SK-N-SH (cell line): Measurements from ENCODE around the gene ENPEP. TPM values are rescaled to one million over a fixed set of nuclear protein-coding genes. Genes with fewer than 3 reads are reported as not detected.
"Not testable (repeated sequence)": the region's sequence is repeated elsewhere in the genome, so short reads cannot be mapped to it uniquely, and the experiment has no call there.

Experiments
- CTCF ChIA-PET: fragments of 300-600, 350-600 bp; formaldehyde crosslinking; extraction: SDS; loops from one replicate; lab custom pipeline; 2021; lab: Yijun Ruan, JAX
- POLR2A ChIA-PET: fragments of 350-600 bp; sonication (Branson Sonifier 250); formaldehyde crosslinking; extraction: SDS; loops from one replicate; lab custom pipeline; 2020; ENCODE audit warnings: antibody characterized with exemption, inconsistent platforms; lab: Yijun Ruan, JAX
- DNase-seq: peaks from one replicate; pipeline ENCODE4 v3.0.0; 2012
- H2AFZ ChIP-seq: fragments of 200-600 bp; sonication (generic); 2 replicates; pipeline ENCODE4 v1.8.1; 2016; ENCODE audit warnings: antibody characterized with exemption, mild to moderate bottlenecking, low read depth
- H3F3A ChIP-seq: fragments of 200-600 bp; sonication (generic); replicated peaks from 2 replicates; pipeline ENCODE3; 2016; ENCODE audit warnings: antibody characterized with exemption, mild to moderate bottlenecking; ENCODE audit not compliant: insufficient read depth
- H3K27ac ChIP-seq, 2 experiments: fragments of 200-500 bp in 1 of 2; fragments of 200-600 bp in 1 of 2; sonication (Bioruptor generic) in 1 of 2; sonication (generic), shearing (Covaris generic) in 1 of 2; 2 replicates each; pipeline versions ENCODE4 v1.5.1 to v1.6.1; 2014 to 2016; ENCODE audit warnings: low read depth in 2 of 2, inconsistent platforms in 1 of 2, low read length in 1 of 2, mild to moderate bottlenecking in 1 of 2, mixed read lengths in 1 of 2
- H3K27me3 ChIP-seq: fragments of 200-600 bp; sonication (generic), shearing (Covaris generic); 2 replicates; pipeline ENCODE4 v1.6.1; 2016; ENCODE audit warnings: mixed run types; ENCODE audit not compliant: insufficient read depth
- H3K36me3 ChIP-seq, 2 experiments: fragments of 200-500 bp in 1 of 2; fragments of 200-600 bp in 1 of 2; sonication (Bioruptor generic) in 1 of 2; sonication (generic) in 1 of 2; replicated peaks in 1 of 2; 2 replicates each; pipeline versions ENCODE3 to v1.5.1; 2014 to 2016; ENCODE audit warnings: low read length in 1 of 2, mild to moderate bottlenecking in 1 of 2; ENCODE audit not compliant: insufficient read depth in 2 of 2, control insufficient read depth in 1 of 2
- H3K4me1 ChIP-seq, 2 experiments: fragments of 200-500 bp in 1 of 2; fragments of 200-600 bp in 1 of 2; sonication (Bioruptor generic) in 1 of 2; sonication (generic), shearing (Covaris generic) in 1 of 2; 2 replicates each; pipeline versions ENCODE4 v1.5.1 to v1.6.1; 2014 to 2016; ENCODE audit warnings: low read depth in 1 of 2, low read length in 1 of 2, mixed run types in 1 of 2; ENCODE audit not compliant: insufficient read depth in 2 of 2, control insufficient read depth in 1 of 2
- H3K4me2 ChIP-seq: fragments of 200-600 bp; sonication (generic), shearing (Covaris generic); 2 replicates; pipeline ENCODE4 v1.6.1; 2017; ENCODE audit warnings: mixed run types
- H3K4me3 ChIP-seq, 2 experiments: fragments of 200-500 bp in 1 of 2; fragments of 200-600 bp in 1 of 2; sonication (Bioruptor generic) in 1 of 2; sonication (generic), shearing (Covaris generic) in 1 of 2; 2 replicates each; pipeline versions ENCODE4 v1.5.1 to v1.8.1; 2014 to 2016; ENCODE audit warnings: low read depth in 2 of 2, inconsistent platforms in 1 of 2, low read length in 1 of 2, mild to moderate bottlenecking in 1 of 2, mixed read lengths in 1 of 2, moderate library complexity in 1 of 2
- H3K79me2 ChIP-seq: fragments of 200-600 bp; sonication (generic); 2 replicates; pipeline ENCODE4 v1.8.1; 2017; ENCODE audit warnings: mild to moderate bottlenecking; ENCODE audit not compliant: insufficient read depth
- H3K9ac ChIP-seq: fragments of 200-600 bp; sonication (generic); 2 replicates; pipeline ENCODE4 v1.6.1; 2017; ENCODE audit warnings: mixed run types
- H3K9me2 ChIP-seq: fragments of 200-600 bp; sonication (generic); 2 replicates; pipeline ENCODE4 v1.6.1; 2017; ENCODE audit warnings: mixed run types
- H3K9me3 ChIP-seq: fragments of 200-600 bp; sonication (generic); 2 replicates; pipeline ENCODE4 v1.6.1; 2017; ENCODE audit warnings: mixed run types, mild to moderate bottlenecking, moderate library complexity
- H4K20me1 ChIP-seq: fragments of 200-600 bp; sonication (generic); 2 replicates; pipeline ENCODE4 v1.6.1; 2017; ENCODE audit warnings: mild to moderate bottlenecking, mixed run types; ENCODE audit not compliant: insufficient read depth
- CHD2 ChIP-seq: fragments of 150-350 bp; IDR thresholded peaks from 2 replicates; pipeline ENCODE4 v1.6.1; 2018; ENCODE audit warnings: low read length; ENCODE audit not compliant: partially characterized antibody
- EZH2phosphoT487 ChIP-seq: fragments of 200-600 bp; sonication (generic); IDR thresholded peaks from 2 replicates; pipeline ENCODE4 v1.6.1; 2017; ENCODE audit warnings: low read depth, mixed run types, mild to moderate bottlenecking, antibody characterized with exemption, moderate library complexity, borderline replicate concordance
- FOSL2 ChIP-seq: IDR thresholded peaks from 2 replicates; pipeline ENCODE4 v1.4.0; 2012; ENCODE audit warnings: low read depth, mild to moderate bottlenecking, moderate library complexity, borderline replicate concordance
- FOXJ3 ChIP-seq: sonication (generic); formaldehyde crosslinking; IDR thresholded peaks from 2 replicates; pipeline ENCODE4 v1.5.1; 2020; ENCODE audit warnings: mild to moderate bottlenecking, missing genetic modification reagents
- GABPA ChIP-seq: IDR thresholded peaks from 2 replicates; pipeline ENCODE4 v1.4.0; 2012; ENCODE audit warnings: low read depth, mild to moderate bottlenecking
- JUND ChIP-seq: IDR thresholded peaks from 2 replicates; pipeline ENCODE4 v1.4.0; 2012
- MEF2A ChIP-seq: IDR thresholded peaks from 2 replicates; pipeline ENCODE4 v1.4.0; 2012; ENCODE audit warnings: low read depth, borderline replicate concordance
- MXI1 ChIP-seq: IDR thresholded peaks from 2 replicates; pipeline ENCODE4 v1.6.1; 2012; ENCODE audit warnings: mild to moderate bottlenecking, low read depth, low read length, improper control_type of control experiment
- PBX3 ChIP-seq: IDR thresholded peaks from 2 replicates; pipeline ENCODE4; 2012
- POLR2AphosphoS5 ChIP-seq: IDR thresholded peaks from 2 replicates; pipeline ENCODE4 v1.6.1; 2012; ENCODE audit warnings: low read depth, low read length
- RFX5 ChIP-seq: IDR thresholded peaks from 2 replicates; pipeline ENCODE4 v1.6.1; 2012; ENCODE audit warnings: mild to moderate bottlenecking, improper control_type of control experiment, low read length
- RXRA ChIP-seq: IDR thresholded peaks from 2 replicates; pipeline ENCODE4 v1.4.0; 2012; ENCODE audit warnings: low read depth, mild to moderate bottlenecking, borderline replicate concordance
- USF2 ChIP-seq: fragments of 150-350 bp; IDR thresholded peaks from 2 replicates; pipeline ENCODE4 v1.6.1; 2017; ENCODE audit warnings: antibody characterized with exemption, low read length, low read depth, borderline replicate concordance
- WGBS: methylation state at CpG from one replicate; pipeline ENCODE4 v1.1.6; 2017; ENCODE audit warnings: low lambda C conversion rate; 5-methylcytosine and 5-hydroxymethylcytosine counted together
- polyA plus RNA-seq, 3 experiments: library from polyadenylated mRNA; depleted of rRNA; stranded (reverse); fragments of >200 nt; gene quantifications; 2 replicates each; pipeline ENCODE4 v1.2.3, GENCODE V29; 2012
- TF ChIP-seq, protein P1 (sequence below): fragments of 150-350 bp; IDR thresholded peaks from 2 replicates; pipeline ENCODE4 v1.6.1; 2016; ENCODE audit warnings: mild to moderate bottlenecking, low read depth, low read length
- TF ChIP-seq, protein P2 (sequence below): IDR thresholded peaks from 2 replicates; pipeline ENCODE4 v1.4.0; 2012; ENCODE audit warnings: low read depth
- TF ChIP-seq, protein P3 (sequence below): IDR thresholded peaks from 2 replicates; pipeline ENCODE4 v1.6.1; 2012; ENCODE audit warnings: mild to moderate bottlenecking, low read depth, low read length, moderate library complexity

Gene ENPEP, protein sequence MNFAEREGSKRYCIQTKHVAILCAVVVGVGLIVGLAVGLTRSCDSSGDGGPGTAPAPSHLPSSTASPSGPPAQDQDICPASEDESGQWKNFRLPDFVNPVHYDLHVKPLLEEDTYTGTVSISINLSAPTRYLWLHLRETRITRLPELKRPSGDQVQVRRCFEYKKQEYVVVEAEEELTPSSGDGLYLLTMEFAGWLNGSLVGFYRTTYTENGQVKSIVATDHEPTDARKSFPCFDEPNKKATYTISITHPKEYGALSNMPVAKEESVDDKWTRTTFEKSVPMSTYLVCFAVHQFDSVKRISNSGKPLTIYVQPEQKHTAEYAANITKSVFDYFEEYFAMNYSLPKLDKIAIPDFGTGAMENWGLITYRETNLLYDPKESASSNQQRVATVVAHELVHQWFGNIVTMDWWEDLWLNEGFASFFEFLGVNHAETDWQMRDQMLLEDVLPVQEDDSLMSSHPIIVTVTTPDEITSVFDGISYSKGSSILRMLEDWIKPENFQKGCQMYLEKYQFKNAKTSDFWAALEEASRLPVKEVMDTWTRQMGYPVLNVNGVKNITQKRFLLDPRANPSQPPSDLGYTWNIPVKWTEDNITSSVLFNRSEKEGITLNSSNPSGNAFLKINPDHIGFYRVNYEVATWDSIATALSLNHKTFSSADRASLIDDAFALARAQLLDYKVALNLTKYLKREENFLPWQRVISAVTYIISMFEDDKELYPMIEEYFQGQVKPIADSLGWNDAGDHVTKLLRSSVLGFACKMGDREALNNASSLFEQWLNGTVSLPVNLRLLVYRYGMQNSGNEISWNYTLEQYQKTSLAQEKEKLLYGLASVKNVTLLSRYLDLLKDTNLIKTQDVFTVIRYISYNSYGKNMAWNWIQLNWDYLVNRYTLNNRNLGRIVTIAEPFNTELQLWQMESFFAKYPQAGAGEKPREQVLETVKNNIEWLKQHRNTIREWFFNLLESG
- 0.15 and 0.16 TPM in 2 replicates for polyA plus RNA-seq (2012; rRNA removed)
- polyA plus RNA-seq (2012; cell fraction: cytosol; rRNA removed), result 0.04 and 0.19 TPM in 2 replicates
- polyA plus RNA-seq (2012; cell fraction: nucleus; rRNA removed), result 0.04 and 0.05 TPM in 2 replicates

DNA sequence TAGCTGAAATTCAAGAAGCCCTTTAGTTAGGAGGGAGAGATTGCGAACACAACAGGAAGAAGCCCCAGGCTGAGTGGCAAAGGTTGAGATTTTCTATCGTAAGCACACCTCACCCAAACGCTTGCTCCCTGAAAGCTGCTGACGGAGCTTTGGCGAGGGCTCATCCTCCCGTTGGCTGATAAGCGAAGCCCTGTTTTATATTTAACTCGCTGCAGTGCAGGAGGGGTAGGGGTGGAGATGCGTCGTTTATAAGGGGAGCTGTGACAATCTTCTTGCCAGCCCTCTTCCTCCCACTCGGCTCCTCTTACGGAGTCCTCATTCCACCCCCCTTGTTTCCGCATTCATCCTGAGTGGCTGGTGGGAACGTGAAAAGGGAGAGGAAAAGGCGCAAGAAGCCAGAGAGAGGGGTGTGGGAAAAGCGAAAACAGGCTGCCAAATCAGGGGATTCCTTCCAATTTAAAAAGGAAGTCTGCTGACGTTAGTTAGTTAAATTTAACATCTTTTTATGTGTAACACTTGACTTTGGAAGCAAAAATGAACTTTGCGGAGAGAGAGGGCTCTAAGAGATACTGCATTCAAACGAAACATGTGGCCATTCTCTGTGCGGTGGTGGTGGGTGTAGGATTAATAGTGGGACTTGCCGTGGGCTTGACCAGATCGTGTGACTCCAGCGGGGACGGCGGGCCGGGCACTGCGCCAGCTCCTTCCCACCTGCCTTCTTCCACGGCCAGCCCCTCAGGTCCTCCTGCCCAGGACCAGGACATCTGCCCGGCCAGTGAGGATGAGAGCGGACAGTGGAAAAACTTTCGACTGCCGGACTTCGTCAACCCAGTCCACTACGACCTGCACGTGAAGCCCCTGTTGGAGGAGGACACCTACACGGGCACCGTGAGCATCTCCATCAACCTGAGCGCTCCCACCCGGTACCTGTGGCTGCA is at the start of gene ENPEP:
Gene ENPEP, plus strand, starts transcription at position 275 of the 938 bp plus-strand sequence. Its CDS starts 260 bp downstream, at position 535.
- H3K27me3 ChIP-seq, result no peaks in the 10 kb centered on the region
- no peaks in the 10 kb centered on the region for H3K9me3 ChIP-seq
- H3K9ac ChIP-seq, result no peak within 1 kb of the TSS
- peak within 1 kb of the TSS; percentile 70; the same call in 1 of the 2 replicates for H2AFZ ChIP-seq
- CTCF ChIA-PET, result interaction anchor here (1.4 to 1.5 kb wide), 2 partner anchors 36 to 38 kb away, joined by 4 to 6 read pairs; no protein-coding TSS in a partner anchor
- WGBS, result 48% methylated on average over 27 of the region's 39 CpGs
- H3K4me3 ChIP-seq, result no peak within 1 kb of the TSS; a peak in 1 of 4 replicates
- no peaks in the 10 kb centered on the region for H3K9me2 ChIP-seq
- POLR2A ChIA-PET, result no interaction called here
- H3K27ac ChIP-seq, result no peak within 1 kb of the TSS
- TF ChIP-seq GABPA (no peak), POLR2AphosphoS5 (no peak), RFX5 (no peak), FOXJ3 (CRISPR knock-in tag) (no peak), USF2 (no peak), PBX3 (no peak), MEF2A (no peak), MXI1 (no peak), JUND (no peak), EZH2phosphoT487 (no peak), FOSL2 (no peak), RXRA (no peak), CHD2 (no peak)
- TF ChIP-seq, protein P1, sequence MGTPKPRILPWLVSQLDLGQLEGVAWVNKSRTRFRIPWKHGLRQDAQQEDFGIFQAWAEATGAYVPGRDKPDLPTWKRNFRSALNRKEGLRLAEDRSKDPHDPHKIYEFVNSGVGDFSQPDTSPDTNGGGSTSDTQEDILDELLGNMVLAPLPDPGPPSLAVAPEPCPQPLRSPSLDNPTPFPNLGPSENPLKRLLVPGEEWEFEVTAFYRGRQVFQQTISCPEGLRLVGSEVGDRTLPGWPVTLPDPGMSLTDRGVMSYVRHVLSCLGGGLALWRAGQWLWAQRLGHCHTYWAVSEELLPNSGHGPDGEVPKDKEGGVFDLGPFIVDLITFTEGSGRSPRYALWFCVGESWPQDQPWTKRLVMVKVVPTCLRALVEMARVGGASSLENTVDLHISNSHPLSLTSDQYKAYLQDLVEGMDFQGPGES, result no peak
- TF ChIP-seq, protein P2, sequence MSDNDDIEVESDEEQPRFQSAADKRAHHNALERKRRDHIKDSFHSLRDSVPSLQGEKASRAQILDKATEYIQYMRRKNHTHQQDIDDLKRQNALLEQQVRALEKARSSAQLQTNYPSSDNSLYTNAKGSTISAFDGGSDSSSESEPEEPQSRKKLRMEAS, result no peak
- TF ChIP-seq, protein P3, sequence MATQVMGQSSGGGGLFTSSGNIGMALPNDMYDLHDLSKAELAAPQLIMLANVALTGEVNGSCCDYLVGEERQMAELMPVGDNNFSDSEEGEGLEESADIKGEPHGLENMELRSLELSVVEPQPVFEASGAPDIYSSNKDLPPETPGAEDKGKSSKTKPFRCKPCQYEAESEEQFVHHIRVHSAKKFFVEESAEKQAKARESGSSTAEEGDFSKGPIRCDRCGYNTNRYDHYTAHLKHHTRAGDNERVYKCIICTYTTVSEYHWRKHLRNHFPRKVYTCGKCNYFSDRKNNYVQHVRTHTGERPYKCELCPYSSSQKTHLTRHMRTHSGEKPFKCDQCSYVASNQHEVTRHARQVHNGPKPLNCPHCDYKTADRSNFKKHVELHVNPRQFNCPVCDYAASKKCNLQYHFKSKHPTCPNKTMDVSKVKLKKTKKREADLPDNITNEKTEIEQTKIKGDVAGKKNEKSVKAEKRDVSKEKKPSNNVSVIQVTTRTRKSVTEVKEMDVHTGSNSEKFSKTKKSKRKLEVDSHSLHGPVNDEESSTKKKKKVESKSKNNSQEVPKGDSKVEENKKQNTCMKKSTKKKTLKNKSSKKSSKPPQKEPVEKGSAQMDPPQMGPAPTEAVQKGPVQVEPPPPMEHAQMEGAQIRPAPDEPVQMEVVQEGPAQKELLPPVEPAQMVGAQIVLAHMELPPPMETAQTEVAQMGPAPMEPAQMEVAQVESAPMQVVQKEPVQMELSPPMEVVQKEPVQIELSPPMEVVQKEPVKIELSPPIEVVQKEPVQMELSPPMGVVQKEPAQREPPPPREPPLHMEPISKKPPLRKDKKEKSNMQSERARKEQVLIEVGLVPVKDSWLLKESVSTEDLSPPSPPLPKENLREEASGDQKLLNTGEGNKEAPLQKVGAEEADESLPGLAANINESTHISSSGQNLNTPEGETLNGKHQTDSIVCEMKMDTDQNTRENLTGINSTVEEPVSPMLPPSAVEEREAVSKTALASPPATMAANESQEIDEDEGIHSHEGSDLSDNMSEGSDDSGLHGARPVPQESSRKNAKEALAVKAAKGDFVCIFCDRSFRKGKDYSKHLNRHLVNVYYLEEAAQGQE, result no peak
- H3K4me1 ChIP-seq, result peaks cover 0 to 8% of the 10 kb centered on the region in 2 experiments; a peak in 2 of 4 replicates
- H3K4me2 ChIP-seq, result peak within 1 kb of the TSS; percentile 67
- no peaks in the 10 kb centered on the region for H3K79me2 ChIP-seq
- no peaks in the 10 kb centered on the region for H4K20me1 ChIP-seq
- H3K36me3 ChIP-seq, result no peaks in the 10 kb centered on the region
- peaks cover 4% of the 10 kb centered on the region for H3F3A ChIP-seq
- DNase-seq, result peak; percentile 21

GRCh38 chr4:110431805-110432204 is 44.1 kb upstream of the ENPEP start:
- POLR2A ChIA-PET, CTCF ChIA-PET: not testable (repeated sequence)

More at GRCh38 chr4:110431805-110432204, 44.1 kb upstream of the ENPEP start:
- H3F3A ChIP-seq, H3K4me2 ChIP-seq, H3K27me3 ChIP-seq, DNase-seq, H3K4me1 ChIP-seq, H3K9ac ChIP-seq, H3K4me3 ChIP-seq, H3K27ac ChIP-seq, H3K9me3 ChIP-seq, H3K36me3 ChIP-seq, H3K79me2 ChIP-seq, H4K20me1 ChIP-seq, H3K9me2 ChIP-seq, H2AFZ ChIP-seq: not testable (repeated sequence)
- 21% methylated on average over 2 of the region's 2 CpGs for WGBS
